ENCODE data around the gene LIPK. TPM values are rescaled to one million over a fixed set of nuclear protein-coding genes. Genes with fewer than 3 reads are reported as not detected.

The LIPK gene
- total RNA-seq, 1 experiment from 2014 or later: not detected

- Mint-ChIP-seq H3K36me3 (ENCODE audit: insufficient read depth, unreplicated experiment) (no peaks in the 10 kb centered on the region), H3K4me1 (ENCODE audit: low read depth, unreplicated experiment) (peaks cover 18% of the 10 kb centered on the region), H3K27ac (ENCODE audit: unreplicated experiment) (no peak overlapping the region), H3K27me3 (ENCODE audit: unreplicated experiment) (no peaks in the 10 kb centered on the region), H3K9me3 (ENCODE audit: low read depth, unreplicated experiment) (no peaks in the 10 kb centered on the region), H3K4me3 (ENCODE audit: low read depth, unreplicated experiment) (no peak overlapping the region)
- BruUV-seq (replicated peaks): no TSS peak
- no peak for DNase-seq
- intact Hi-C loops (cut with micrococcal nuclease; ENCODE audit: unreplicated experiment): loop anchor here (5.0 kb wide), 1 partner anchor 107 kb away; no protein-coding TSS in a partner anchor
- CTCF ChIA-PET: no interaction called here
- no peak for TF ChIP-seq CTCF (IDR thresholded peaks at IDR 0.05; ENCODE audit: unreplicated experiment)
Observed at GRCh38 chr10:88794731-88795130, 88.7 kb downstream of the LIPK start.

GRCh38 chr10:88800152-88801125 is 94.4 kb downstream of the LIPK start:
- DNase-seq: no peak
- intact Hi-C loops (cut with micrococcal nuclease; ENCODE audit: unreplicated experiment): no loop called here
- Mint-ChIP-seq H3K27ac (ENCODE audit: unreplicated experiment) (no peak overlapping the region), H3K4me3 (ENCODE audit: low read depth, unreplicated experiment) (no peak overlapping the region), H3K4me1 (ENCODE audit: low read depth, unreplicated experiment) (no peaks in the 10 kb centered on the region), H3K36me3 (ENCODE audit: insufficient read depth, unreplicated experiment) (no peaks in the 10 kb centered on the region), H3K27me3 (ENCODE audit: unreplicated experiment) (no peaks in the 10 kb centered on the region), H3K9me3 (ENCODE audit: low read depth, unreplicated experiment) (no peaks in the 10 kb centered on the region)
- CTCF ChIA-PET: interaction anchor here (0.6 kb wide), 1 partner anchor 1864 kb away, joined by 6 read pairs; no protein-coding TSS in a partner anchor
- no peak for TF ChIP-seq CTCF (IDR thresholded peaks at IDR 0.05; ENCODE audit: unreplicated experiment)
- no TSS peak for BruUV-seq (replicated peaks)

Other genes with a start within 250 kb of the LIPK start
- gene RNLS, start 122.9 kb upstream of the LIPK start, total RNA-seq (2022): 6.3 and 7.1 TPM in 2 replicates
- gene LIPJ, start 119.5 kb upstream of the LIPK start, total RNA-seq (2022): not detected in 2 replicates
- not detected in 2 replicates for gene LIPF, start 41.8 kb upstream of the LIPK start, total RNA-seq (2022)
- gene LIPN, start 53.8 kb downstream of the LIPK start, total RNA-seq (2022): not detected in 2 replicates
- gene LIPM, start 96.5 kb downstream of the LIPK start, total RNA-seq (2022): not detected in 2 replicates
- gene ANKRD22, start 145.6 kb downstream of the LIPK start, total RNA-seq (2022): 20.6 and 33.7 TPM in 2 replicates
- gene STAMBPL1, start 174.0 kb downstream of the LIPK start, total RNA-seq (2022): 9.4 and 9.5 TPM in 2 replicates
- gene ACTA2, start 246.5 kb downstream of the LIPK start, total RNA-seq (2022): 1.0 and 1.1 TPM in 2 replicates

Measured in Calu3 (cell line).